DND-41 (cell line): Measurements from ENCODE around the gene LCORL.

ENCODE experiments used
- EZH2 ChIP-seq: IDR thresholded peaks from 3 replicates; pipeline ENCODE4 v1.6.1; 2012; ENCODE audit warnings: borderline replicate concordance, low read depth, mild to moderate bottlenecking, moderate library complexity, low read length, inconsistent platforms; ENCODE audit not compliant: severe bottlenecking
- TF ChIP-seq, protein P1 (sequence below): IDR thresholded peaks from 2 replicates; pipeline ENCODE4 v1.5.1; 2012; ENCODE audit warnings: borderline replicate concordance, low read length, moderate library complexity, mild to moderate bottlenecking; ENCODE audit not compliant: poor library complexity, severe bottlenecking; ENCODE audit errors: extremely low read depth

- TF ChIP-seq, protein P1, sequence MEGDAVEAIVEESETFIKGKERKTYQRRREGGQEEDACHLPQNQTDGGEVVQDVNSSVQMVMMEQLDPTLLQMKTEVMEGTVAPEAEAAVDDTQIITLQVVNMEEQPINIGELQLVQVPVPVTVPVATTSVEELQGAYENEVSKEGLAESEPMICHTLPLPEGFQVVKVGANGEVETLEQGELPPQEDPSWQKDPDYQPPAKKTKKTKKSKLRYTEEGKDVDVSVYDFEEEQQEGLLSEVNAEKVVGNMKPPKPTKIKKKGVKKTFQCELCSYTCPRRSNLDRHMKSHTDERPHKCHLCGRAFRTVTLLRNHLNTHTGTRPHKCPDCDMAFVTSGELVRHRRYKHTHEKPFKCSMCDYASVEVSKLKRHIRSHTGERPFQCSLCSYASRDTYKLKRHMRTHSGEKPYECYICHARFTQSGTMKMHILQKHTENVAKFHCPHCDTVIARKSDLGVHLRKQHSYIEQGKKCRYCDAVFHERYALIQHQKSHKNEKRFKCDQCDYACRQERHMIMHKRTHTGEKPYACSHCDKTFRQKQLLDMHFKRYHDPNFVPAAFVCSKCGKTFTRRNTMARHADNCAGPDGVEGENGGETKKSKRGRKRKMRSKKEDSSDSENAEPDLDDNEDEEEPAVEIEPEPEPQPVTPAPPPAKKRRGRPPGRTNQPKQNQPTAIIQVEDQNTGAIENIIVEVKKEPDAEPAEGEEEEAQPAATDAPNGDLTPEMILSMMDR, result no peak
- no peak for TF ChIP-seq EZH2
Measured at GRCh38 chr4:17876943-17877342, 144.6 kb downstream of the LCORL start.
